ENCODE results near the gene TFCP2L1.

DNA sequence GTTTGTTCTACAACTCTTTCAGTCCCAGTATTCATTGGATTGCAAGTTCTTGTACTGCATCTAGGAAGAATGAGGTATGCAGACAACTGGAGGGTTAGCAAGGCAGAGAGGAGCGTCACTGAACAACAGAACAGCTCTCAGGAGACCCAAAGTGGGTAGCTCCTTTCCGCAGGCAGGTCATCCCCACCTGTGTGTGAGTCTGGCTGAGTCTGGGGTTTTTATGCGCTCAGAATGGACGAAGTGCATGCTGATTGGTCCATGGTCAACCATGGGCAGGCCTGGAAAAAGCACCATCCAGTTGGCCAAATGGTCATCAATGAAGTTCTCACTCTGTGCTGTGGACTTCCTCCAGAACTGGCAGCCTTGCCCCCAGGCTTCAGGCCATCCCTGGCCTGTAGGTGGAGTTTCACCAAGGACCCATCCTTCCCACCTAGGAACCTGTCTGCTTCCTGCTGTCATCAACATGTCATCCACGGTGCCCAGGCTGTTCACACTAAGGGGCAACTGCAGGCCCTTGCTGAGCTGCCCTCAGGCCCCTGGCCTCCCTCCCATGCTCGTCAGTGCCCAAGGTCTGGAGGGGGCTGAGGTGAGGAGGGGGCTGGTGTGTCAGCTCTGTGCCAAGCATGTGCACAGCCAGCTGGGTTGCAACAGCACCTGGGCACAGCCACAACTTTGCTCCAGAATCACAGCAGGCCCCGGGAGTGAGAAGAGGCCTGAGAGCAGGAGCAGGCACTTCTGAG lies 11.1 kb upstream of the TFCP2L1 start:
- TF ChIP-seq REST (tag by site-specific recombination; IDR thresholded peaks at IDR 0.05) (no peak), KLF1 (tag by site-specific recombination; IDR thresholded peaks at IDR 0.05) (no peak), ZNF658 (tag by site-specific recombination; IDR thresholded peaks at IDR 0.05) (no peak), PRDM10 (tag by site-specific recombination; IDR thresholded peaks at IDR 0.05) (no peak), ZBTB1 (tag by site-specific recombination; IDR thresholded peaks at IDR 0.05) (no peak), YY1 (tag by site-specific recombination; IDR thresholded peaks at IDR 0.05) (no peak), ZNF350 (tag by site-specific recombination; IDR thresholded peaks at IDR 0.05) (no peak), ZNF354C (tag by site-specific recombination; IDR thresholded peaks at IDR 0.05; ENCODE audit: borderline replicate concordance, low read depth) (no peak), SETDB1 (IDR thresholded peaks at IDR 0.05; ENCODE audit: insufficient read length, low read length) (no peak)
- TF ChIP-seq, protein P1, sequence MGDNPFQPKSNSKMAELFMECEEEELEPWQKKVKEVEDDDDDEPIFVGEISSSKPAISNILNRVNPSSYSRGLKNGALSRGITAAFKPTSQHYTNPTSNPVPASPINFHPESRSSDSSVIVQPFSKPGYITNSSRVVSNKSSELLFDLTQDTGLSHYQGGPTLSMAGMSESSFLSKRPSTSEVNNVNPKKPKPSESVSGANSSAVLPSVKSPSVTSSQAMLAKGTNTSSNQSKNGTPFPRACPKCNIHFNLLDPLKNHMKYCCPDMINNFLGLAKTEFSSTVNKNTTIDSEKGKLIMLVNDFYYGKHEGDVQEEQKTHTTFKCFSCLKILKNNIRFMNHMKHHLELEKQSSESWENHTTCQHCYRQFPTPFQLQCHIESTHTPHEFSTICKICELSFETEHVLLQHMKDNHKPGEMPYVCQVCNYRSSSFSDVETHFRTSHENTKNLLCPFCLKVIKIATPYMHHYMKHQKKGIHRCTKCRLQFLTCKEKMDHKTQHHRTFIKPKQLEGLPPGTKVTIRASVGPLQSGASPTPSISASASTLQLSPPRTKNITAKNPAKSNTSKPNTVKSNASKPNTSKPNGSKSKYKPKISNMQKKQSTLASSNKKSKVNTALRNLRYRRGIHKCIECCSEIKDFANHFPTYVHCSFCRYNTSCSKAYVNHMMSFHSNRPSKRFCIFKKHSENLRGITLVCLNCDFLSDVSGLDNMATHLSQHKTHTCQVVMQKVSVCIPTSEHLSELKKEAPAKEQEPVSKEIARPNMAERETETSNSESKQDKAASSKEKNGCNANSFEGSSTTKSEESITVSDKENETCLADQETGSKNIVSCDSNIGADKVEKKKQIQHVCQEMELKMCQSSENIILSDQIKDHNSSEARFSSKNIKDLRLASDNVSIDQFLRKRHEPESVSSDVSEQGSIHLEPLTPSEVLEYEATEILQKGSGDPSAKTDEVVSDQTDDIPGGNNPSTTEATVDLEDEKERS (tag by site-specific recombination; IDR thresholded peaks at IDR 0.05): no peak
- TF ChIP-seq, protein P2, sequence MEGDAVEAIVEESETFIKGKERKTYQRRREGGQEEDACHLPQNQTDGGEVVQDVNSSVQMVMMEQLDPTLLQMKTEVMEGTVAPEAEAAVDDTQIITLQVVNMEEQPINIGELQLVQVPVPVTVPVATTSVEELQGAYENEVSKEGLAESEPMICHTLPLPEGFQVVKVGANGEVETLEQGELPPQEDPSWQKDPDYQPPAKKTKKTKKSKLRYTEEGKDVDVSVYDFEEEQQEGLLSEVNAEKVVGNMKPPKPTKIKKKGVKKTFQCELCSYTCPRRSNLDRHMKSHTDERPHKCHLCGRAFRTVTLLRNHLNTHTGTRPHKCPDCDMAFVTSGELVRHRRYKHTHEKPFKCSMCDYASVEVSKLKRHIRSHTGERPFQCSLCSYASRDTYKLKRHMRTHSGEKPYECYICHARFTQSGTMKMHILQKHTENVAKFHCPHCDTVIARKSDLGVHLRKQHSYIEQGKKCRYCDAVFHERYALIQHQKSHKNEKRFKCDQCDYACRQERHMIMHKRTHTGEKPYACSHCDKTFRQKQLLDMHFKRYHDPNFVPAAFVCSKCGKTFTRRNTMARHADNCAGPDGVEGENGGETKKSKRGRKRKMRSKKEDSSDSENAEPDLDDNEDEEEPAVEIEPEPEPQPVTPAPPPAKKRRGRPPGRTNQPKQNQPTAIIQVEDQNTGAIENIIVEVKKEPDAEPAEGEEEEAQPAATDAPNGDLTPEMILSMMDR (tag by site-specific recombination; IDR thresholded peaks at IDR 0.05): no peak
